Hematopoietic multipotent progenitor cell treated with erythropoietin and hydrocortisone succinate and interleukin-3 and kit ligand, for 6 days (in vitro differentiated cells): ENCODE results near the gene CAMK1.

Source experiments
- DNase-seq: peaks from one replicate; pipeline ENCODE4 v3.0.0-alpha.2; 2015

Gene CAMK1

GRCh38 chr3:9732740-9733115 lies 37.0 kb downstream of the CAMK1 start:
- peak; percentile 46 for DNase-seq

GRCh38 chr3:9732080-9732739 lies 37.5 kb downstream of the CAMK1 start:
- peak; percentile 59 for DNase-seq

- peak; percentile 100 for DNase-seq
These were observed 38.3 kb downstream of the CAMK1 start, which contains the start of gene BRPF1 for GRCh38 chr3:9731206-9732079. Gene BRPF1 (plus strand): TSS chr3:9731735. CDS start chr3:9734141, 2,406 bp downstream.

GRCh38 chr3:9730657-9731205 lies 39.0 kb downstream of the CAMK1 start:
- no peak for DNase-seq

GRCh38 chr3:9729419-9729818 lies 40.3 kb downstream of the CAMK1 start:
- DNase-seq = no peak

GRCh38 chr3:9727743-9728142 lies 42.0 kb downstream of the CAMK1 start:
- no peak for DNase-seq

- peak; percentile 77 for DNase-seq
These were observed 42.6 kb downstream of the CAMK1 start for GRCh38 chr3:9727041-9727595.

- no peak for DNase-seq
These were observed 43.8 kb downstream of the CAMK1 start for GRCh38 chr3:9725775-9726515.

- DNase-seq = no peak
These were observed 48.1 kb downstream of the CAMK1 start for GRCh38 chr3:9721700-9722060.

- DNase-seq = no peak
These were observed 48.6 kb downstream of the CAMK1 start for GRCh38 chr3:9721015-9721699.

GRCh38 chr3:9718118-9718517 lies 51.6 kb downstream of the CAMK1 start:
- DNase-seq = no peak

GRCh38 chr3:9717563-9717962 lies 52.2 kb downstream of the CAMK1 start:
- no peak for DNase-seq

- no peak for DNase-seq
These were observed 52.8 kb downstream of the CAMK1 start for GRCh38 chr3:9716801-9717555.

GRCh38 chr3:9715764-9716437 lies 53.8 kb downstream of the CAMK1 start:
- DNase-seq = peak; percentile 96

GRCh38 chr3:9715136-9715535 lies 54.6 kb downstream of the CAMK1 start:
- DNase-seq = peak; percentile 49

- no peak for DNase-seq
These were observed 56.6 kb downstream of the CAMK1 start for GRCh38 chr3:9713142-9713541.

GRCh38 chr3:9712415-9712814 lies 57.3 kb downstream of the CAMK1 start:
- DNase-seq = no peak

- no peak for DNase-seq
These were observed 59.5 kb downstream of the CAMK1 start for GRCh38 chr3:9710174-9710739.
